Measurements from ENCODE around the gene NAP1L5.

DNA sequence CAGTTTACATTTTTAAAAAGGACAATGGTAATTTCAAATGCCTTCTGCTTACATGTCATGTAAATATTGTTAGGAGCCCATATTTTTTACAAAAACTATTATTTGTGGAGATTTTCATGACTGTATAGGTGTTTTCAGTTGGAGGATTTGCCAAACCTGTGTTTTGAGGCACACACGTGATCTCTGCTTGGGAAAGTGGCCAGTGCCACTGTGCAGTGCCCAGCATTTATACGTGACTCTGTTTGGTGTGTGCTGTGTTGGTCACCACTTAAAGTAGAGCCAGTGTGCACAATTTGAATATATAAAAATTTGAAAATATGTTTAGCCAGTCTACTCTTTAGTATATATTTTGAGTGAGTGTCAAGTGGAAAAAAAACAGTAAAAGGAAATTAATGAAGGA is 26.8 kb upstream of the NAP1L5 start:
- no peak for TF ChIP-seq TCF7L2 (IDR thresholded peaks at IDR 0.05; ENCODE audit: borderline replicate concordance, extremely low read depth, insufficient read depth, insufficient read length)
- TF ChIP-seq, protein P1, sequence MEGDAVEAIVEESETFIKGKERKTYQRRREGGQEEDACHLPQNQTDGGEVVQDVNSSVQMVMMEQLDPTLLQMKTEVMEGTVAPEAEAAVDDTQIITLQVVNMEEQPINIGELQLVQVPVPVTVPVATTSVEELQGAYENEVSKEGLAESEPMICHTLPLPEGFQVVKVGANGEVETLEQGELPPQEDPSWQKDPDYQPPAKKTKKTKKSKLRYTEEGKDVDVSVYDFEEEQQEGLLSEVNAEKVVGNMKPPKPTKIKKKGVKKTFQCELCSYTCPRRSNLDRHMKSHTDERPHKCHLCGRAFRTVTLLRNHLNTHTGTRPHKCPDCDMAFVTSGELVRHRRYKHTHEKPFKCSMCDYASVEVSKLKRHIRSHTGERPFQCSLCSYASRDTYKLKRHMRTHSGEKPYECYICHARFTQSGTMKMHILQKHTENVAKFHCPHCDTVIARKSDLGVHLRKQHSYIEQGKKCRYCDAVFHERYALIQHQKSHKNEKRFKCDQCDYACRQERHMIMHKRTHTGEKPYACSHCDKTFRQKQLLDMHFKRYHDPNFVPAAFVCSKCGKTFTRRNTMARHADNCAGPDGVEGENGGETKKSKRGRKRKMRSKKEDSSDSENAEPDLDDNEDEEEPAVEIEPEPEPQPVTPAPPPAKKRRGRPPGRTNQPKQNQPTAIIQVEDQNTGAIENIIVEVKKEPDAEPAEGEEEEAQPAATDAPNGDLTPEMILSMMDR (IDR thresholded peaks at IDR 0.05 in 2 of 3, conservative IDR thresholded peaks at IDR 0.05 in 1 of 3; ENCODE audit: borderline replicate concordance in 1 of 3, insufficient read depth in 1 of 3, low read depth in 2 of 3, low read length in 2 of 3): no peak
- TF ChIP-seq POLR2AphosphoS5 (IDR thresholded peaks at IDR 0.05; ENCODE audit: low read depth, low read length): no peak

All from HCT116 (cell line).